H1 (cell line): ENCODE measurements around the gene DCAF15. TPM values are rescaled to one million over a fixed set of nuclear protein-coding genes. Genes with fewer than 3 reads are reported as not detected.

Experiments used
- RFX5 ChIP-seq: IDR thresholded peaks from 2 replicates; pipeline ENCODE4 v1.6.1; 2011; ENCODE audit warnings: low read depth, low read length, improper control_type of control experiment, borderline replicate concordance
- polyA plus RNA-seq, 7 experiments: library from polyadenylated mRNA; depleted of rRNA in 3 of 7; stranded (reverse) in 5 of 7; unstranded in 2 of 7; fragments of >200 nt in 5 of 7; fragments of 200-250 nt in 2 of 7; gene quantifications; 1 replicate in 5 of 7; 2 replicates in 1 of 7; 4 replicates in 1 of 7; pipeline versions ENCODE4 v1.2.1 to v1.2.3, GENCODE V29; 2011 to 2013; ENCODE audit warnings: missing spikeins in 2 of 7, mixed read lengths in 2 of 7
- total RNA-seq: library from RNA; stranded (reverse); fragmentation: NEBNext Ultra II Directional; extraction: Animal tissue kit (Norgen Biotek cat#: 25700); gene quantifications from 2 replicates; pipeline ENCODE4 v1.2.1, GENCODE V29; 2021

DCAF15 gene
- total and polyA plus RNA-seq, 2 of the 8 experiments (the other 6 are each of a cell fraction or from before 2014, with no cell fraction given): 68.7 to 80.8 TPM

DNA sequence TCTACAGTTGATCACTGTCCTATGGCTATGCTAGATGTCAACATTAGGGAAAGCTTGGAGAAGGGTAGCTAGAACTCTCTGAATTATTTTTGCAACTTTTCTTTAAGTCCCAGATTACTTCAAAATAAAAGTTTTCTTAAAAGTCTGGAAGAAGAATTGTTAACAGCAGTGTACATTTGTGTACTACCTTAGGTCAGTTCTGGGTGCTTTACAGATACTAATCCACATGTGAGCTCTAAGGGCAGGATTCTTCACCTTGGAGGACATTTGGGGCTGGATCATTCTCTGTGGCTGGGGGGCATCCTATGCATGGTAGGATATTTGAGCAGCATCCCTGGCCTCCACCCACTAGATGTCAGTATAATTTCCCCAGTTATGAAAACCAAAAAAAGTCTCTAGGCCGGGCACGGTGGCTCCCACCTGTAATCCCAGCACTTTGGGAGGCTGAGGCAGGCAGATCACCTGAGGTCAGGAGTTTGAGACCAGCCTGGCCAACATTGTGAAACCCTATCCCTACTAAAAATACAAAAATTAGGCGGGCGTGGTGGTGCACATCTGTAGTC lies 49.2 kb upstream of the DCAF15 start (continued):
- TF ChIP-seq RFX5: no peak
